GM18520 (cell line): ENCODE measurements around the gene GTF2IRD1.
"Not testable (repeated sequence)": the region's sequence is repeated elsewhere in the genome, so short reads cannot be mapped to it uniquely, and the experiment has no call there.

Experiments
- ATAC-seq: cut with Tn5 transposase; IDR thresholded peaks from one replicate; pipeline ENCODE4 v1.9.1; 2021; ENCODE audit not compliant: unreplicated experiment

The GTF2IRD1 gene

GRCh38 chr7:74466196-74466813 is 12.6 kb downstream of the GTF2IRD1 start:
- no peak for ATAC-seq

DNA sequence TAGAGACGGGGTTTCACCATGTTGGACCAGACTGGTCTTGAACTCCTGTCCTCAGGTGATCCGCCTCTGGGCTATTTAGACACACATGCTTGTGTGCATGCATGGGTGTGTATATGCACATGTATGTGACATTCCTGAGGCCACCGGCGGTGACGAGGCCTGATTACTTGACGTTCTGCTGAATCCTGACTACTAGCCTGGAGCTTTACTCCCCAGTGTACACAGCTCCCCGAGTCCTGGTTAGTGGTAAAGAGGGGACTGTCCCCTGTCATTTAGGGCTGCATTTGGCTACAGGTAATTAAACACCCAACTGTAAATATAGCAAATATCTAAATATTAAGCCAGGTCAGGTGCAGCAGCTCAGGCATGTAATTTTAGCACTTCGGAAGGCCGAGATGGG is 14.2 kb downstream of the GTF2IRD1 start:
- ATAC-seq = no peak

DNA sequence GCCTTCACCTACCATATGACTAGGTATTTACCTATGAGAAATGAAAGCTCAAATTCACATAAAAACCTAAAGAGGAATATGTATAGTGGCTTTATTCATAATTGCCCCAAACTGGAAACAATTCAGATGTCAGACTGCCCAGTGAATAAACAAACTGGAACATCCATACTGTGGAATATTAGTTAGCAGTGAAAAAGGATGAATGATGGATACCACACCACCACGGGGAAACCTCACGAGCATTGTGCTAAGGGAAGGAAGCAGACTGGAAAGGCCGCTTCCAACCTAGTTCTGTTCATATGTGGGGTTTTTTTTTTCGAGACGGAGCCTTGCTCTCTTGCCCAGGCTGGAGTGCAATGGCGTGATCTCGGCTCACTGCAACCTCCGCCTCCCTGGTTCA is 16.8 kb downstream of the GTF2IRD1 start:
- ATAC-seq = no peak

DNA sequence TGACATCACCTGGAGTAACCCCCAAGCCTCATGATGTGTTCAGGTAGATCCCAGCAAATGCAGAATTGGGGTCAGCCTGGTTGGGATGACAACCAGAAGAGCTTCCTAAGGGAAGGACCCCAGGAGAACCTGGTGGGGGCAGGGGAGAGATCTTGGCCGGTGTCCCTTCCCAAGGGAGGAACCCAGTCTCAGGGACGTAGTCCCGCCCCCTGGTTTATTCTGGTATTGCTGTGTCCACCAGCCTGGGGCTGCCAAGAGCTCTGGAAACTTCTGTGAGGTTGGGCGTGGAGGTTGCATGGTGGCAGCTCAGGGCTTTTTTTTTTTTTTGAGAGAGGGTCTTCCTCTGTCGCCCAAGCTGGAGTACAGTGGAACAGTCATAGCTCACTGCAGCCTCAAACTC is 19.4 kb downstream of the GTF2IRD1 start:
- ATAC-seq = no peak

DNA sequence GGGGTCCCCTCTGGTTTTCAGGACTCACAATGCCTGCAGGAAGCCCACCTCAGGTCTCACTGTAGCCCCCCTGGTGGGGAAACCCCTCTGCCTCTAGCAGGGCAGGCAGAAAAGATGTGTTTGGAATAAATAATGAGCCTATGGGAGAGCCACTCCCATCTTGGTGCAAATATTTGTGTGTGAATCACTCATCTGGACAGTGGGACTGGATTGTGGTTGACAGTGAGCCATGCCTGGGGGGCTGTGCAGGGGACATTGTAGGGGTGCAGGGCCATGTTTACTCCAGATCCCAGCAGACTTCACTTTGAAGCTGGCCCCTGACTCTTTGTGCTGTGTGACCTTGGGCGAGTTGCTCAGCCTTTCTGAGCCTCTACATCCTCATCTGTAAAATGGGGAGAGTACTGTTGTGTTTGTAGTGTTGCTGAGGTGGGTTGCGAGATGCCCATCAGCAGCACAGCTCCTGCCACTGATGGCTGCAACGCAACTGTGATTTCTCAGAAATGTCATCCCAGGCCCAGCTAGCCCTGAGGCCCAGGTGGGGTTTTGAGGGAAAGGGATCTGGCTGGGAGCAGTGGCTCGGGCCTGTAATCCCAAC is 20.7 kb downstream of the GTF2IRD1 start:
- ATAC-seq = no peak

DNA sequence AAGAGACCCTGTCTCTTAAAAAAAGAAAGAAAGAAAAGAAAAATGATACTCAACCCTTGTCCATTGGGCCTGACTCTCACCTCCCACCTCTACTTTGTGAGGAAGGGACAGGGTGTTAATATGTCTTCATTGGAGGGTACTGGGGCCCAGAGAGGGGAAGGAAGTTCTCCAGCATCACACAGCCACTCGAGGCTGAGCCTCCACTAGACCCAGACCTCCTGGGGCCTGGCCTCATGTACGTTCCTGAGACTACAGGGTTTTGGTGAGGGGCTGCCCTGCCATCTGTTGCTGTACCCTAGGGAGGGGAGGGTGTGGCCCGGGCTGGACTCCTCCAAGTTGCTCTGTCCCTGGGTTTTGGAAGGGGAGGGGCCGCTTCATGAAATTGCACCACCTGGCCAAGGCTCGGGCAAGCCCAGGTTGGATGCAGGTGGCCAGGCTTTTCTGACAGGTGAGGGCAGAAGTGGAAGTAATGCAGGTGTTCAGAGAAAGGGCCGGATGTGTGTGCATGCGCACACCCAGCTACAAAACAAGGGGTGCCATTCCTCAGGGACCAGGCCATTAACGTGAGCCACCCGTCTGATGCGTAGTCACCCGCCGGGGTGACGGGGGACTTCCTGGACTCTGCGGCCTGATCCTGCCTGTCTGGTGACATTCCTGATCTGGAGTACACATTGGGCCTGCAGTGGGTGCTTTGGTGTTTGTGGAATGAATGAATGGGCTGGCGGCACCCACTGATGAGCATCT is 21.7 kb downstream of the GTF2IRD1 start:
- no peak for ATAC-seq

DNA sequence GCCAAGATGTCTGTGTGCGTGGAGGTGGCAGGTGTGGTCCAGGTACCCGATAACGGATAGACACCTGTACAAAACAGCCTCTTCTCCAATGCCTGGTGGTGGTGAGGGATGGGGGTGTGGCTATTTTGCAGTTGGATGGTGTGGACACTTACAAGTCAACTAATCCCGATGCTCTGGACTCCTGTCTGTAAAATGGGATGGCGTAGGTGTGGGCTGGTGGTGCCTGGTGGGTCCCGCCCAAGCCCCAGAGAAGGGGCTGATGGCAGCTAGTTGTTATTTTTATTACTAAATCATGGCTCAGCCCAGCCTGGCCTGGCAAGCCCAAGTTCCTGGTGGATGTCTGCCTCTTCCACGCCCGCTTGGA is 22.3 kb downstream of the GTF2IRD1 start:
- ATAC-seq = no peak

- ATAC-seq = no peak
Observed at GRCh38 chr7:74476626-74477025, 22.9 kb downstream of the GTF2IRD1 start.

GRCh38 chr7:74478671-74479065 is 25.0 kb downstream of the GTF2IRD1 start:
- ATAC-seq = no peak

DNA sequence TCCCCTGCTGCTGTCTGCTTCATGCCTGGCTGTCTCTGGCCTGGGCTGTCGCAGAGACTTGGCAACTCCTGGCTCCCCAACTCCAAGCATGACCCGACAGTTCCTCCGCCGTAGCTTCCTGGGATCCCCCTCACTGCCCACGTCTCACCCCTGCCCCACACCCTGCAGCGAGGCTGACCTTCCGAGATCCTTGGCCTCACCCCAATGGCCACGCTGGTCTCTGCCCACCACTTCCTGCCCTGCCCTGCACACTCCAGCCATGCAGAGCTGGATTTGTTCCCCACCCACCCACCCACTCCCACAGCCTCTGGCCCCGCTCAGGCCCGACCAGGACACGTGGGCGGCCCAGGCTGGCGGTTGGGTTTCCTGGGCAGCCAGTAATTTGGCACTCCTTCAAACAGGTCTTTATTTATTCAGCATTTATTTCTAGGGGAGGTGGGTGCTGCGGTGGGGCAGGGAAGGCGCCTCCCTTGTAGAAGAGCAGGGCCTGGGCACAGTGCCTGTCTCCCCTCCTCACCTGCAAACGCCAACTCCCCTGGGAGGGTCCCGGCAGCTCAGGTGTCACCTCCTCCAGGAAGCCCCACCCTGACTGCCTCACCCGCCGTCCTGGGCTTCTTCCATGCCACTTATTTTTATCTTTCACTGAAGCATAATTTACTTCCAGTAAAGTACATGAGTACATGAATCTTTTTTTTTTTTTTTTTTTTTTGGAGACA is 25.5 kb downstream of the GTF2IRD1 start:
- no peak for ATAC-seq

DNA sequence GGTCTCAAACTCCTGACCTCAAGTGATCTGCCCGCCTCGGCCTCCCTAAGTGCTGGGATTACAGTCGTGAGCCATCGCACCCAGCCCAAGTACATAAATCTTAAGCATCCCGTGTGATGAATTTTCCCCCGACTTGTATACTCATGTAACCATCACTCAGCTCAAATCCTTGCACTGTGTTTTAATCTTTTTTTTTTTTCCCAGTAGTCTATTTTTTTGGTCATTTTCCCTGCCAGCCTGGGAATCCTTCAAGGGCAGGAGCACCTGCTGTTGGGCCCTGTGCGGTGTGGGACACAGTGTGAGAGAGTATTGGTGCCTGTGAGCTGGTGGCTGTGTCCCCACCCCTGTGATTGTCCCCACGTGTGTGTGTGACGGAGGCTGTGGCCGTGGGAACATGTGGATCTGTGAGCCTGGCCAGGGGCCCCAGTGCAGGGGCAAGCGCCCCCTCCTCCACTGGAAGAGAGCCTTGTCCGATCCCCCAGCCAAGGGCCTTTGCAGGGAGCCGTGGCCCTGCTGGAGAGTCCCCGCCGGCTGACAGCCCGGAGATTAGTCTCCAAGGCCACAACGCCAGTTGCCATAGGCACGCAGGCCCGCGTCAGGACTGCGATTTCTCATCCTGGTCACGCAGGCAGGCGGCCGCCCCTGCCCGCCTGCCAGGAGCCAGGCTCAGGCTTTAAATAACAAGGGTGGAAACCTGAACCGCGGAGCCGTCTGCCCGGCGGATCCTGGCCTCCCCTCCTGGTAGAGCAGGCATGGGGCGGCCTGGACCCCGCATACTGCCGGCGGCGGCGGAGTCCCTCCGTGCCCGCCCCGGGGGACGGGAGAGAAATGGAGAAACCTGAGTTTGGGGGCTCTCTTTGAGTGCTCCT is 26.5 kb downstream of the GTF2IRD1 start:
- ATAC-seq = no peak

DNA sequence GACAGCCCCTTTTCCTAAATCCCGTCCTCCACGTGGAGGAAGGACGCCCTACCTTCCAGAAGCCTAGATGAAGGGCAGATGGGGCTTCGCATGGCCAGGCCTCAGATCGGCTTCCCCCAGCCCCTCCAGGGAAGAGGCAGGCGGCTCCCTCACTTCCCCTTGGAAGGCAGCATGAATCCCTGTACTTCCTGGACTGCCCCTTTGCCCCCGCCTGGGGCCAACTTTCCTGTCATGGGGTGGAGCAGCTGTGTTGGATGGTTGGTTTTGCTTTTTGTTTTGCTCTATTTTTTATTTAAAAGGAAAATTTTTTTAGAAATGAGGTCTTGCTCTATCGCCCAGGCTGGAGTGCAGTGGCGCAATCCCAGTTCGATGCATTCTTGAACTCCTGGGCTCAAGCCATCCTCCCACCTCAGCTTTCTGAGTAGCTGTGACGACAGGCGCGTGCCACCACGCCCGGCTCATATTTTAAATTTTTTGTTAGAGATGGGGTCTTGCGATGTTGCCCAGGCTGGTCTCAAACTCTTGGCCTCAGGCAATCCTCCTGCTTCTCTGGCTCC is 27.2 kb downstream of the GTF2IRD1 start:
- no peak for ATAC-seq

DNA sequence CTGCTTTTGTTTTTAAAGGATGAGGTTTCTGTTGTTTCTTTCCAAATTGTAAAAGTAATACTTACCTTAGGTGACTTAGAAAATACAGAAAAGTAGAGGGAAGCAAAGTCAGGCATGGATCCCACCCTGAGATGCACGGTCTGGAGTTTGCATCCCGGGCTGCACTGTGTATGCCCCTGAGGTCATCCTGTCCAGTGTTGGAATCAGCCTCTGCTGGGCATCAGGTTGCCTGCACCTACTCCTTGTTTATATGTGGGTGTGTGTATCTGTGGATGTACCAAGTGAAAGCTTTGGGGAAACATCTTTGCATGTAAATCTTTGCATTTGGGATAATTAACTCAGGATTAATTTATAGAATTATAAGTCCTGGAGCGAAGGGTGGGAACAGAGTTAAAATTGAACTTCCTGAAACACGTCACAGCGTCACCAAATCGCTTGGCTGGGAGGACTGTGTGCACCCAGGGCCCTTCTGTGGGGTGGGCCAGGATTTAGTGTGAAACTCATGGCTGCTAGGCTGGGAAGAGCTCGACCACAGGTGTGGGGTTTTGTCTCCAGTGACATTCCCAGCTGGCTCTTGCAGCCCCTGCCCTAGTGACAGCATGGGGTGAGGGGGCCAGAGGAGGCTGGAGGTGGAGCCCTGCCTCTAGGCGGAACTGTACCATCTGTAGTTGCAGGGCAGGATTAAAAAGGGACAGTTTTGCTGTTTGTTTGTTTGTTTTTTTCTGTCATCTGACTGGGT is 27.9 kb downstream of the GTF2IRD1 start:
- ATAC-seq = no peak

- ATAC-seq = no peak
Observed at GRCh38 chr7:74482197-74482467, 28.4 kb downstream of the GTF2IRD1 start.

- no peak for ATAC-seq
Observed at GRCh38 chr7:74482629-74483401, 29.1 kb downstream of the GTF2IRD1 start.

DNA sequence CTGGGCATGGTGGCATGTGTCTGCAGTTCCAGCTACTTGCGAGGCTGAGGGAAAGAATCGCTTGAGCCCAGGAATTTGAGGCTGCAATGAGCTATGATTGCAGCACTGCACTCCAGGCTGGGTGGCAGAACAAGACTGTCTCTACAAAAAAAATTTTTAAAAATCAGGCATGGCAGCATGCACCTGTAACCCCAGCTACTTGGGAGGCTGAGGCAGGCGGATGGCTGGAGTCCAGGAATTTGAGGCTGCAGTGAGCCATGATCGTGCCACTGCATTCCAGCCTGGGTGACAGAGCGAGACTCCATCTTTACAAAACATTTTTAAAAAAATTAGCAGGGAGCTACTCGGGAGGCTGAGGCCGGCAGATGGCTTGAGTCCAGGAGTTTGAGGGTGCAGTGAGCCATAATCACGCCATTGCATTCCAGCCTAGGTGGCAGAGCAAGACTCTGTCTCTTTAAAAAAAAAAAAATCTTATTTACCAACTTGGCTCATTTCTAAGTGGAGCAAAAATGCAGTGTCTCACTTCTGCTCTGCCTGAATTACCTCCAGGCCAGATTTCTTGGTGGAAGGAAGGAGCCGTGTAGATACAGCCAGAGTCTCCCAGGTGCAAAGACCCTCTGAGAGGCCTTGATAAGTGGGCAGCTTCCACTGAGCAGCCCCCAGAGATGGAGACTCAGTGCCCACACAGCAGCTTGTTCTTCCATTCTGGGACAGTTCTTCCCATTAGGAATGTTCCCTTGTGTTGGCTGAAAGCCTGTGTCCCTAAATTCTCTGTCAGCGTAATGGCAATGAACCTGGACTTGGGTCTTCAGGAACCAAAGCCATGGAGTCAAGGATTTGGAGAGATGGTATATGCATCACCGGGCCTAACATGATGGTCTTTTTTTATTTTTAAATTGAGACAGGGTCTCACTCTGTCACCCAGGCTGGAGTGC is 30.0 kb downstream of the GTF2IRD1 start:
- no peak for ATAC-seq

GRCh38 chr7:74485611-74486010 is 31.9 kb downstream of the GTF2IRD1 start:
- ATAC-seq = no peak

DNA sequence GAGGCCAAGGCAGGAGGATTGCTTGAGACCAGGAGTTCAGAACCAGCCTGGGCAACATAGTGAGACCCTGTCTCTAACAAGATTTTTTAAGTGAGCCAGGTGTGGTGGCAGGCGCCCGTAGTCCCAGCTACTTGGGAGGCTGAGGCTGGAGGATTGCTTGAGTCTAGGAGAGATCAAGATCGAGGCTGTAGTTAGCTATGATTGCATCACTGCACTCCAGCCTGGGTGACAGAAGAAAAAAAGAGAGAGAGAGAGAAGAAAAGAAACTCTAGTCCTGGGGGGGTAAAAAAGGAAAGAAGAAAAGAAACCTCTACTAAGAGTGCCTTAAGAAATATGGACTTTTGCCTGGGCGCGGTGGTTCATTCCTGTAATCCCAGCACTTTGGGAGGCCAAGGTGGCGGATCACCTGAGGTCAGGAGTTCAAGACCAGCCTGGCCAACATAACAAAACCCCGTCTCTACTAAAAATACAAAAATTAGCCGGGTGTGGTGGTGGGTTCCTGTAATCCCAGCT is 34.9 kb downstream of the GTF2IRD1 start:
- not testable (repeated sequence) for ATAC-seq
